ENCODE results near the gene VAMP5. TPM values are rescaled to one million over a fixed set of nuclear protein-coding genes. Genes with fewer than 3 reads are reported as not detected.
A peak's percentile ranks its signal among the peaks of the same experiment; 100 is the strongest.

The VAMP5 gene
- total RNA-seq, 1 donor from 2014 or later, result 4.2 TPM

GRCh38 chr2:85621338-85621737 is 37.1 kb downstream of the VAMP5 start:
- Mint-ChIP-seq H3K4me1 (ENCODE audit: low read depth) (peaks cover 8% of the 10 kb centered on the region), H3K27me3 (no peaks in the 10 kb centered on the region), H3K9me3 (ENCODE audit: low read depth) (no peaks in the 10 kb centered on the region), H3K4me3 (ENCODE audit: low read depth) (no peak overlapping the region), H3K36me3 (ENCODE audit: insufficient read depth) (peaks cover 33% of the 10 kb centered on the region), H3K27ac (peak overlapping the region; percentile 24)
- no peak for TF ChIP-seq CTCF (IDR thresholded peaks at IDR 0.05; ENCODE audit: unreplicated experiment)
- DNase-seq (ENCODE audit: low spot score, unreplicated experiment), result no peak

GRCh38 chr2:85623991-85624390 is 39.8 kb downstream of the VAMP5 start:
- Mint-ChIP-seq H3K27ac (no peak overlapping the region), H3K27me3 (no peaks in the 10 kb centered on the region), H3K4me3 (ENCODE audit: low read depth) (no peak overlapping the region), H3K36me3 (ENCODE audit: insufficient read depth) (peaks cover 33% of the 10 kb centered on the region), H3K9me3 (ENCODE audit: low read depth) (no peaks in the 10 kb centered on the region), H3K4me1 (ENCODE audit: low read depth) (no peaks in the 10 kb centered on the region)
- no peak for TF ChIP-seq CTCF (IDR thresholded peaks at IDR 0.05; ENCODE audit: unreplicated experiment)
- no peak for DNase-seq (ENCODE audit: low spot score, unreplicated experiment)

- Mint-ChIP-seq H3K27ac (no peak overlapping the region), H3K4me1 (ENCODE audit: low read depth) (no peaks in the 10 kb centered on the region), H3K4me3 (ENCODE audit: low read depth) (no peak overlapping the region), H3K36me3 (ENCODE audit: insufficient read depth) (peaks cover 41% of the 10 kb centered on the region), H3K27me3 (no peaks in the 10 kb centered on the region), H3K9me3 (ENCODE audit: low read depth) (no peaks in the 10 kb centered on the region)
- no peak for TF ChIP-seq CTCF (IDR thresholded peaks at IDR 0.05; ENCODE audit: unreplicated experiment)
- no peak for DNase-seq (ENCODE audit: low spot score, unreplicated experiment)
Observed at GRCh38 chr2:85628658-85629057, 44.4 kb downstream of the VAMP5 start.

- no peak for DNase-seq (ENCODE audit: low spot score, unreplicated experiment)
- H3K27ac Mint-ChIP-seq, result no peak overlapping the region
- peaks cover 30% of the 10 kb centered on the region for H3K36me3 Mint-ChIP-seq (ENCODE audit: insufficient read depth)
- no peak for TF ChIP-seq CTCF (IDR thresholded peaks at IDR 0.05; ENCODE audit: unreplicated experiment)
- no peaks in the 10 kb centered on the region for H3K9me3 Mint-ChIP-seq (ENCODE audit: low read depth)
- no peak overlapping the region for H3K4me3 Mint-ChIP-seq (ENCODE audit: low read depth)
- H3K27me3 Mint-ChIP-seq, result no peaks in the 10 kb centered on the region
- H3K4me1 Mint-ChIP-seq (ENCODE audit: low read depth), result no peaks in the 10 kb centered on the region
Observed at GRCh38 chr2:85631316-85631715, 47.1 kb downstream of the VAMP5 start.

GRCh38 chr2:85635011-85635410 is 50.8 kb downstream of the VAMP5 start:
- H3K4me3 Mint-ChIP-seq (ENCODE audit: low read depth), result no peak overlapping the region
- no peak overlapping the region for H3K27ac Mint-ChIP-seq
- no peaks in the 10 kb centered on the region for H3K27me3 Mint-ChIP-seq
- H3K36me3 Mint-ChIP-seq (ENCODE audit: insufficient read depth), result peaks cover 33% of the 10 kb centered on the region
- DNase-seq (ENCODE audit: low spot score, unreplicated experiment), result no peak
- TF ChIP-seq CTCF (IDR thresholded peaks at IDR 0.05; ENCODE audit: unreplicated experiment), result no peak
- no peaks in the 10 kb centered on the region for H3K9me3 Mint-ChIP-seq (ENCODE audit: low read depth)
- no peaks in the 10 kb centered on the region for H3K4me1 Mint-ChIP-seq (ENCODE audit: low read depth)

Data from progenitor cell of endocrine pancreas (in vitro differentiated cells).